GM18508 (cell line): ENCODE data around the gene STING1.
"Not testable (repeated sequence)": the region's sequence is repeated elsewhere in the genome, so short reads cannot be mapped to it uniquely, and the experiment has no call there.

Experiments used
- ATAC-seq: cut with Tn5 transposase; IDR thresholded peaks from one replicate; pipeline ENCODE4 v1.9.1; 2021; ENCODE audit warnings: moderate number of reproducible peaks; ENCODE audit not compliant: insufficient read depth, unreplicated experiment

The STING1 gene

DNA sequence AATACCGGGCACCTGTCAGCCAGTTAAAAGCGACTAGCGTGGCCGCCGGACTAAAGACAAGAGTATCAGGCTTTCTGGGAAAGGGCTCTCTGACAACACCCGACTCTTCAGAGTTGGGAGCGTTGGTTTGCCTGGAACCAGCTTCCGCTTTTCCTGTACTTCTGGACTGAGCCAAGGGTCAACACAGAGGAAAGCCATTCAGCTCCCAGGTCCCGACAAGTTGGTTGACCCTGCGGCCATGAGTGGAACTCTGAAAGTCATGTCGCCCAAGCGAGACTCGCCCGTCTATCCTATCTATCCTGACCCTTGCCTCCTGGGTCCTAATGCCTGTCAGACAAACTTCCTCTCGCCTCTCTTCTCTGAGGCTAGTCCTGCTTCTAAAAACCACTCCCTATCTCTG is 21.3 kb upstream of the STING1 start:
- not testable (repeated sequence) for ATAC-seq

DNA sequence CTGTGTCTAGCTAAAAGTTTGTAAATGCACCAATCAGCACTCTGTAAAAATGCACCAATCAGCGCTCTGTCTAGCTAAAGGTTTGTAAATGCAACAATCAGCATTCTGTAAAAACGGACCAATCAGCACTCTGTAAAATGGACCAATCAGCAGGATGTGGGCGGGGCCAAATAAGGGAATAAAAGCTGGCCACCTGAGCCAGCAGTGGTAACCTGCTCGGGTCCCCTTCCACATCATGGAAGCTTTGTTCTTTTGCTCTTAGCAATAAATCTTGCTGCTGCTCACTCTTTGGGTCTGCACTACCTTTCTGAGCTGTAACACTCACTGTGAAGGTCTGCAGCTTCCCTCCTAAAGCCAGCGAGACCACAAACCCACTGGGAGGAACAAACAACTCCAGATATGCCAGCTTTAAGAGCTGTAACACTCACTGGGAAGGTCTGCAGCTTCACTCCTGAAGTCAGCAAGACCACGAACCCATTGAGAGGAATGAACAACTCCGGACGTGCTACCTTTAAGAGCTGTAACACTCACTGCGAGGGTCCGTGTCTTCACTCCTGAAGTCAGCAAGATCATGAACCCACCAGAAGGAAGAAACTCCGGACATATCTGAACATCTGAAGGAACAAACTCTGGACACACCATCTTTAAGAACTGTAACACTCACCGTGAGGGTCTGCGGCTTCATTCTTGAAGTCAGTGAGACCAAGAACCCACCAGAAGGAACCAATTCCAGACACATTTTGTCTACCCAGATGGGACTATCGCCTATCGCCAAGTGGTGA is 20.7 kb upstream of the STING1 start:
- ATAC-seq: not testable (repeated sequence)

DNA sequence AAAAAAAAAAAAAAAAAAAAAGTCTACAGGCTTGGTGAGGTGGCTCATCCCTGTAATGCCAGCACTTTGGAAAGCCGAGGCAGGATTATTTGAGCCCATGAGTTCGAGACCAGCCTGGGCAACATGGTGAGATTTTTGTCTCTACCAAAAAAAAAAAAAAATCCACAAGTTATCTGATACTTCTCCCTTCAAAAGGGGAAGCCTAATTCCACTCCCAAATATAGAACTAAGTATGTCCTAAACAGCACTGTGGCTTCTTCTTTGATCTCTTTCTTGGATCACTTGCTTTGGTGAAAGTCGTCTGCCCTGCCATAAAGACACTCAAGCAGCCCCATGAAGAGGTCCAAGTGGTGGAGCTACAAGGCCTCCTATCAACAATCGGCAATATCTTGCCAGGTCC is 18.8 kb upstream of the STING1 start:
- no peak for ATAC-seq

DNA sequence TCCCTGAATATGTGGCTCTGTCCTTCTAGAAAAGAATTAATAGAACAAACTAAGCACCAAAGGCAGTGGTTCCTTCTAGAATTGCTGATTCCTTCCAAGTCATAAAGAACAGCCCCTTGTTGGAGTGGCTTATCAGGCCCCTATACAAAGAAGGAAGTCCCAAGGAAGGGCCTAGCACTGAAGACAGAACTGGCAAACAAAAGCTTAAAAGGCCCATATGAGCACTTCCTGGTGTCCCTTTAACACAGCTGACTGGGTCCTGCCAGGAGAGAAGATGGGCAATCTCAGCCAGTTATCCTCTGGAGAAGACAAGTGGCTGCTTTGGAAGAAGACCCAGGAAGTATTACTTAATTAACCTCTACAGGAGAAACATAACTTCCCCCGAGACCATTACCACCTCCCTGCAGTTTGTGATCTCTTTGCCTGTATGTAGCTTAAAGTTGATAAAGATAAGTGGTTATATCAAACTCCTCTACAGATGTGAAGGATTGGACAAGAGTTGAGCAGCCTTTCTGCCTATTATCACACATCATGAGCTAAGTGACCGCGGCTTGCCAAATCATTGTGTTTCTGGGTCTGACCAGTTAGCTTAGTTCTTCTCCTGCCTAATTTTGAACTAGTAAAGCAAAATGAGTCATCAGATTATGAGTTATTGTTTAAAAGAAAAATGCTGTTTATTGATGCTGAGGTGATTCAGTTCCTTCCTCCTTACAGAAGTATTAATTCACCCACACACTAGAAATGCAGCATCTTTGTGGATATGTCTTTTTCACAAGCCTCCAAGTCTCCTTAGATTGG is 13.3 kb upstream of the STING1 start:
- ATAC-seq: no peak

DNA sequence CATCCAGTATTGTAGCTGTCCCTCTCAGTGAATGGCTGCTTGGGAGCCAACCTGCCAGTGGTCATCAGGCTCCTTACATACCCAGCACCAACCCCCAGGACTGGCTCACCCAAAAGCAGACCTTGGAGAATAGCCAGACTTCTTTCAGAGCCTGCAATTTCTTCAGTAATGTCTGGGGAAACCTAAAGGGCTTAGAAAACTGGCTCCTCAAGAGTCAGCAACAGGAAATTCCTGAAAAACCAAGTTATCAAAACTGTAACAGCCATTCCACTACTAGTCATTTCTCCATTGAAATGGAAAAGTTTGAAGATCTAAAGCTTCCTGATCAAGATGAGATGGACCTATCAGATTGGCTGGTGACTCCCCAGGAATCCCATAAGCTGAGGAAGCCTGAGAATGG is 12.3 kb upstream of the STING1 start:
- no peak for ATAC-seq

DNA sequence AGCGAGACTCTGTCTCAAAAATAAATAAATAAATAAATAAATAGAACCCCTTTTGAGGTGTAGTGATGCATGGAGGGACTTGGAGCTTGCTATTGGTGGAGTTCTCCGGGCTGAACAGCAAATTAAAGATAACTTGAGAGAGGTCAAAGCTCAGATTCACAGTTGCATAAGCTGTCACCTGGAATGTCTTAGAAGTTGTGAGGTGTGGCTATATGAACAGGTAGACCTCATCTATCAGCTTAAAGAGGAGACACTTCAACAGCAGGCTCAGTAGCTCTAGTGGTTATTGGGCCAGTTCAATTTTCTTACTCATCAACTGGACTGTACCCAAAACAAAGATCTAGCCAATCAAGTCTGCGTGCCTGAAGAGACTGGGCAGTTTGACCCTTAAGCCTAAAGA is 11.7 kb upstream of the STING1 start:
- no peak for ATAC-seq

DNA sequence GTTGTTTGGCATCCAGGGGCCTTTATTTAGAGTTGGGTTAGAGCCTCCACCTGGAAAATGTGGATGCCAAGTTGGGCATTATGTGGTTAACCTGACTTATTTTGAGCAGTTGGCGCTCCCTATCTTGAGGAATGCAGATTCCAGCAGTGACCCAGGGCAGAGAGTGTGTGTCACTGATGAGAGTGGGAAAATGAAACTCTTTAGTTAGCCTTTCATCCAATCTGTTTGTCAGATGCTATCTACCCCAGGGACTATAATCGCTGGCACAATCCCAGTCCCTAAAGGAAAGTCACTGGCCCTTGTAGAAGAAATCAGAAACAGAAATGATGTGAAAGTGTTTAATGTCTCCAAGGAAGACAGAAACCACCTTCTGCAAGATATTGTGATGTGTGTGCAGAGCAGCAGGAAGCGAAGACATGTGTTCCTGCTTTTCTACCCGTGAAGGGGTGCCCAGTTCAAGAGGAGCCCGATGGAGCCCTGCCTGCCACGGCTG is 10.2 kb upstream of the STING1 start:
- no peak for ATAC-seq

DNA sequence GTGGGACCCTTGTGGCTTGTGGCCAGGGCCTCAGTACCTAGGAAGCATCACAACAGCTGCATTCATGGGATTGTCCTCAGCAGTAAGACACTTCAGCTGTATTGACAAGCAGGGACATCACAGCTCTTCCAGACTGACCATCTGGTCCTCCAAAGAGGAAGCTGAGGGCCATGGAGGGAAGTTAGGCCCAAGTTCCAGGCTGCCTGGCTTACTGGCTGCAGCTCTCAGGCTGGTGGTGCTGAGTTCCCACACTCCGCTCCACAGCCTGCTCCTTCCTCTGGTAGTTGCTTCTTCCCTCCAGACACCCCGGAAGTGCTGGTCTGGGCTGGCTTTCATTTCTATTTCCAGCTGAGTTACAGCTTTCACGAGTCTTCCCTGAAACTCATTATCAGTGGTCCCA is 5.7 kb upstream of the STING1 start:
- ATAC-seq: no peak

DNA sequence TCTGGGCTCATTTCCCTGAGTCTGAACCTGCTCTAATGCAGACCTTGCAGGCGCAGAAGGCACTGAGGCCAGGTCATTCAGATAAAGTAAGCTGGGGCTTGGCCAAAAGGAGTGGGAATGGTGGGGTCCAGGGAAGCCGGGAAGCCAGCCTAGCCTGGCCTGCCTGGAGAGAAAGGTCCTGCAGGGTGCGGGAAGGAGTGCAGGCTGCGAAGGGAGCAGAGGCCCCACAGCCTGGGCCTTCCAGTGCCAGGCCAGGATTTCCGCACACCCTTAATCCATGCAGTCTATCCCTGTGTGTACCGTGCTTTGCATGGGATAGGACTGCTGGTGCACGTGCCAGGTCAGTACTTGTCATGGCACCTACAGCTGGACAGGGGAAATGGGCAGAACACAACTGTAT is 3.6 kb upstream of the STING1 start:
- no peak for ATAC-seq

DNA sequence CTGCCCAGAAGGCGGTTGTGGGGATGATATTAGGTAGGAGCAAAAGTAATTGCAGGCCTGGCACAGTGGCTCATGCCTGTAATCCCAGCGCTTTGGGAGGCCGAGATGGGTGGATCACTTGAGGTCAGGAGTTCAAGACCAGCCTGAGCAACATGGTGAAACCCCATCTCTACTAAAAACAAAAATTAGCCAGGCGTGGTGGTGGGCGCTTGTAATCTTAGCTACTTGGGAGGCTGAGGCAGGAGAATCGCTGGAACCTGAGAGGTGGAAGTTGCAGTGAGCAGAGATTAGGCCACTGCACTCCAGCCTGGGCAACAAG is 291 bp upstream of the STING1 start:
- ATAC-seq: not testable (repeated sequence)

DNA sequence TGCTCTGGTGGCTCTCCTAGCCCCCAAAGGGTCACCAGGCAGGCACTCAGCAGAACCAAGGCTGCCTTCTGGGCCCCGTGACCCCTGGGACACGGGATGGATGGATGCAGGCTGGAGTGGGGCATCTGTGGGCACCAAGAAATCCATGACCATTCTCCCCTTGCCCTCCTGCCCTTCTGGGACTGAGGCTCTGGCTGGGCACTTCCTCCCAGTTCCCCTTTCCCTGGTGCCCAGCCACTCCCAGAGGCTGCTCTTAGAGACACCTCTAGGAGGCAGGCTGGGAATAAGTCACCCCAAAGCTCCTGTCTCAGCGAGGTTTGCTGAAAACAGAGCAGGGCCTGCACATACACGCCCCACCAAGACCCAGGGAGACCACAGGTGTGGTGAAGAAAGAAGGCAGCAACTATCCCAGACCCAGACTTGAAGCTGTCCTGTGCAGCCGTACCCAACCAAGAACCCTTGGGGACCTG is 943 bp downstream of the STING1 start:
- no peak for ATAC-seq

DNA sequence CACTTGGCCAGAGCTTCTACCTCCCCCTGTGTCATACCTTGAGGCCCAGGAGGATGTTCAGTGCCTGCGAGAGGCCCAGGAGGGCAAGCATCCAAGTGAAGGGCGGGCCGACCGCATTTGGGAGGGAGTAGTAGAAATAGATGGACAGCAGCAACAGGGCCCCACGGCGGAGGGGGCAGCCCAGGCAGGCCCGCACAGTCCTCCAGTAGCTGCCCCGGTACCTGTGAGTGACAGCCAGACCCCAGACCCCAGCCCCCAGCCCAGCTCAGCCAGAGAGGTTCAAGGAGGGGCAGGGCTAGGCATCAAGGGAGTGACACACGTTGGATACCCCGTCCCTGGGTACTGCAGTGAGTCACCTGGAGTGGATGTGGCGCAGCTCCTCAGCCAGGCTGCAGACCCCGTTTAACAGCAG is 1.4 kb downstream of the STING1 start:
- ATAC-seq: no peak

DNA sequence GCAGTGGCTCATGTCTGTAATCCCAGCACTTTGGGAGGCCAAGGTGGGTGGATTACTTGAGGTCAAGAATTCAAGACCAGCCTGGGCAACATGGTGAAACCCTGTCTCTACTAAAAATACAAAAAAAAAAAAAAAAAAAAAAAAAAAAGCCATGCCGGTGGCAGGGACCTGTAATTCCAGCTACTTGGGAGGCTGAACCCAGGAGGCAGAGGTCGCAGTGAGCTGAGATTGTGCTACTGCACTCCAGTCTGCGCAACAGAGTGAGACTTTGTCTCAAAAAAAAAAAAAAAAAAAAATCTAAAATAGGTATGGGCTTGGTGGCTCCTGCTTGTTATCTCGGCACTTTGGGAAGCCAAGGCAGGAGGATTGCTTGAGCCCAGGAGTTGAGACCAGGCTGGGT is 2.8 kb downstream of the STING1 start:
- ATAC-seq: not testable (repeated sequence)

DNA sequence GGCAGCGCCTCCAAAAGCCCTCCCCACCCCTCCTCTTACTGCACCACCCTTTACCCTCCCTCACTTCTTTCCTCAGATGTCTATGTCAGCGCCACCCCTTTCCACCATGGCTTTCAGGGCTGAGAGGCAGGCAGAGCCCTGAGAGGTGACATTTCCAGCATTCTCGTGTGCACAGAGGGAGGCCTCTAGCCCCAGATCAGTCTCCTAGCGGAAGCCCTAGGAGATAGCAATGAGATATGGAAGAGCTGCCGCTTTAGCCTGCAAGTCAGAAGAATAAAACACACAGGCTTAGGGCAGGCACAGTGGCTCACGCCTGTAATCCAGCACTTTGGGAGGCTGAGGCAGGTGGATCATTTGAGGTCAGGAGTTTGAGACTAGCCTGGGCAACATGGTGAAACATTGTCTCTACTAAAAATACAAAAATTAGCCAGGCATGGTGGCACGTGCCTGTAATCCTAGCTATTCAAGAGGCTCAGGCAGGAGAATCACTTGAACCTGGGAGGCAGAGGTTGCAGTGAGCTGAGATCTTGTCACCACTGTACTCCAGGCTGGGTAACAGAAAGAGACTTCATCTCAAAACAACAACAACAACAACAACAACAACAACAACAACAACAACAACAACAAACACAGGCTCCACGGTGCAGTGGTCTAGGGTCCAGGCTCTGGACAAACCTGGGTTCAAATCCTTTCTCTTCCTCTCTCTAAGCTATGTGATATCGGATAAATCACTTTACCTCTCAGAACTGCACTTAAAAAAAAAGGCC is 3.7 kb downstream of the STING1 start:
- not testable (repeated sequence) for ATAC-seq

DNA sequence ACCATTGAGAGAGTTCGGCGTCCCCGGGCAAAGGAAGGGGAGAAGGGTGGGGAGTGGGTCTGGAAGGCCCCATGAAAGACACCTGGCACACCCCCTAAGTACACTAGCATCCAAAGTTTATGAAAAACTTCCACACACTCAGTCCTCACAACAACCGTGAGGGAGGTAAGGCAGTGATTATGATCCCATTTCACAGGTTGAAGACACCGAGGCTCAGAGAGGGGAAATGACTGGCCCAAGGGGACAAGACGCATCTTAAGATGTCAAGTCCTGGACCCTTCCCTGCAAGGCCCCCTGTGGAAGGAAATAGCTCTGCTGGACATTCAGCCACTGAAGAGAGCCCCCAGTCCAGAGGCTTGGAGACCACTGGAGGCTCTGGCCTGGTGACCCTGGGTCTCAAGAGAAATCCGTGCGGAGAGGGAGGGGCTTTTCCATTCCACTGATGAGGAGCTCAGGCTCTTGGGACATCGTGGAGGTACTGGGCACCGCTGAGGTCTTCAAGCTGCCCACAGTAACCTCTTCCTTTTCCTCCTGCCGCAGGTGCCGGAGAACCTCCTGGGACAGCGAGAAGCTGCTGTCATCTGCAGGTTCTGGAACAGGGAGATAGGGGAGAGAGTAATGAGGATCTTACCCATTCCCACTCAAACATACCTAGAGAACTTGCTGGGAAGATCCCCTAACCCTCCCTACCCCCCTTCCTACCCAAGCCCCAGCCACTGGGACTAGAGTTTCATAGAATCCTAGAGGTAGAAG is 6.5 kb downstream of the STING1 start:
- no peak for ATAC-seq

DNA sequence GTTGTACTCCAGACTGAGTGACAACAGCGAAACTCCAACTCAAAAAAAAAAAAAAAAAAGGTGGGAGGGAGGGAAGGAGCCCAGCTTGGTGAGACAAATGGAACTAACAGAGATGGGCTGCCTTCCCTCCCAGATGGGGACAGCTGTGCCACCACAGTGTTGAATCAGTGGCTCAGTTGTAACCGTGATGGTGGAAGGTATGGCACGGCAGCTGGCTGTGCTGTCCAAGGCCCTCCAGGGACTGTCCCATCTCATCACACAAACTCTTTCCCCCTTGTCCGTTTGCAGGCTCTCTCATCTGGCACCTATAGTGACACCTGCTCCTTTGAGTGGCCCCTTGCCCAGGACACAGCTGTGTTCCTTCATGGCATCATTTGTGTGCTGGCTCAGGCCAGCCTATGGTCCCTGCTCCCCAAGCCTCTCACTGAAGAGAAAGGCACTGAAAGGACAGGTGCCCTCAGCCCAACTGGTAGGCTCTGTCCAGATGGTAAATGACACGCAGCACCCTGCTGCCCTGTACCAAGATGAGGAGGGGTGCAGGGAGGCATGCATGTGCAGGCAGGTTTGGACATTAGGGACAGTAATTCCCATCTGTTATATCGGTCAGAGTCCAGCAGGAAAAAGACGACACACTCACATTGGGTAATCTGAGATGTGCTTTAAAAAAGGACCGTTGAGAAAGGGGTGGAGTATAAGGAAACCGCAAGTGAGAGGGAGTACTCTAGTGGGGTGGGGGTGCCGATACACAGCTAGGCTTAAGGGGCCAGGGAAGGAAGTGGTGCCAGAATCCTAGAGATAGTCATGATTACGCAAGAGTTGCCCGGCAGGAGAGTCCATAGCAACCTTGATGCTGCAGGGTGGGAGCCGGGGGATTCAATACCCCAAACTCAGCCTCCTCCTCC is 7.4 kb downstream of the STING1 start:
- ATAC-seq: no peak

DNA sequence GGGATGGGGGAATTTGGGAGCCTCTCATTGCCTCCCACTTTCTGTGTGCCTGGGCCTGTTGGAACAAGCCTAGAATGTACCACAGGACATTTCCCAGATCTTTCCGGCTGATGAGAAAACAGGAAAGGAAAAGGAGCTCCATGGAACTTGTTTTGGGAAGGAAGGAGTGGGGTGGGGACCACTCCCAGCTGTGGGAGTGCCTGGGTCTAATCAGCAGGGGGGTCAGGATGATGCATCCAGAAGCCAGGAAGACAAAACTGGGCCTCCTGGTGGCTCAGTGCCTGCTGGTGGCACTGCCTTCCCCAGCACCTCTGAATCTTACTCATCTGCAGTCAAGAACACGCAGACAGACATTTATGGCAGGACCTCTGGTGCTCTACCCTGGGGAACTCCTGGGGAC is 9.0 kb downstream of the STING1 start:
- ATAC-seq: no peak

DNA sequence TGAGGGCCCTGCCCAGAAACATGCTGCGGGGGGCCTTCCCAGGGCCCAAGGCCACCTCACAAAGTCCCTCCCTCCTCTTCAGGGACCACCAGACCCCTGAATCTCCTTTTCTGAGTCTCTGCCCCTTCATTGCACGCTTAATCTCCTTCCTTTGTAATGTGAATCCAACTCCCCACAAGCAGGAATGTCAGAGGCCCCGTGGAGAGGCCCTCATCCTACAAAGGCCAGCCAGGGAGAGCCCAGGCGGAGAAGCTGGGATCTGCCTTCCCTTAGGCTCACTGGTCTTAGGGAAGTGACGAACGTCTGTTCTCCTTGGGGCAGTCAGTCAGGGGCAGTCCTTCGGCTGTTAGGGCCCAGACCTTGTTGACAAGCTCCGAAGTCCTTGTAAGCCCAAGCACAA is 9.5 kb downstream of the STING1 start:
- no peak for ATAC-seq

DNA sequence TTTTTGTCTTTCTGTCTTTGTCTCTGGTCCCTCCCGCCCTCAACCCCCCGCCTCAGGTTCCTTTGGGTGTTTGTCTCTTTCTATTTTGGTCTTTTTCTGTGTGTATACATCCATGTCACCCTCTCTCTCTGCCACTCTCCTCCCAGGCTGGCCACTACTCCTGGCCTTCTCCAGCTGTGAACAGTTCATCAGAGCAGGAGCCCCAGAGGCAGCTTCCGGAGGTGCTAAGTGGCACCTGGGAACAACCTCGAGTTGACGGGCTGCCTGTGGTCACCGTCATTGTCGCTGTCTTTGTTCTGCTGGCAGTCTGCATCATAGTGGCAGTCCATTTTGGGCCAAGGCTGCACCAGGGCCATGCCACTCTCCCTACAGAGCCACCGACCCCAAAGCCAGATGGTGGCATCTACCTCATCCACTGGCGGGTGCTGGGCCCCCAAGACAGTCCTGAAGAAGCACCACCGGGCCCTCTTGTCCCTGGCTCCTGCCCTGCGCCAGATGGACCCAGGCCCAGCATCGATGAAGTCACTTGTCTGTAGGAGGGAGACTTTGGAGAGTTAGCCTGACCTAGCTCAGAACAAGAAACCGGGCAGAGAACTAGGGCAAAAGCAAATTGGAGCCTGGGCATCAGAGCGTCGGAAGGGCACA is 10.1 kb downstream of the STING1 start:
- no peak for ATAC-seq
